KMS-11 (cell line): ENCODE data around the gene TBC1D1.

Experiments
- H2AFZ ChIP-seq: fragments of 200-600 bp; sonication (generic); 2 replicates; pipeline ENCODE4 v1.6.1; 2016; ENCODE audit warnings: antibody characterized with exemption, mixed run types, low read depth
- H3K27ac ChIP-seq: fragments of 200-600 bp; sonication (generic); 2 replicates; pipeline ENCODE4 v1.6.1; 2016; ENCODE audit warnings: mild to moderate bottlenecking, mixed run types
- H3K27me3 ChIP-seq: fragments of 200-600 bp; sonication (generic); 2 replicates; pipeline ENCODE4 v1.6.1; 2017; ENCODE audit warnings: mild to moderate bottlenecking, low read depth, mixed run types, moderate library complexity; ENCODE audit not compliant: insufficient read depth
- H3K36me3 ChIP-seq: fragments of 200-600 bp; sonication (generic); 2 replicates; pipeline ENCODE4 v1.6.1; 2017; ENCODE audit warnings: mild to moderate bottlenecking, mixed run types; ENCODE audit not compliant: insufficient read depth
- H3K4me1 ChIP-seq: fragments of 200-600 bp; sonication (generic); 2 replicates; pipeline ENCODE4 v1.6.1; 2016; ENCODE audit warnings: mild to moderate bottlenecking, low read depth, mixed run types; ENCODE audit not compliant: poor library complexity, severe bottlenecking
- H3K4me2 ChIP-seq: fragments of 200-600 bp; sonication (generic); 2 replicates; pipeline ENCODE4 v1.7.0; 2016; ENCODE audit warnings: mild to moderate bottlenecking, mixed run types
- H3K4me3 ChIP-seq: fragments of 200-600 bp; sonication (generic); IDR thresholded peaks from 2 replicates; pipeline ENCODE4 v1.6.1; 2017; ENCODE audit warnings: low read depth, low read length, mixed read lengths; ENCODE audit not compliant: insufficient read depth
- H3K79me2 ChIP-seq: fragments of 200-600 bp; sonication (generic); 2 replicates; pipeline ENCODE4 v1.6.1; 2016; ENCODE audit warnings: low read depth, mixed run types; ENCODE audit not compliant: insufficient read depth
- H3K9ac ChIP-seq: fragments of 200-600 bp; sonication (generic); 2 replicates; pipeline ENCODE4 v1.6.1; 2016; ENCODE audit warnings: mild to moderate bottlenecking, mixed run types
- H4K20me1 ChIP-seq: fragments of 200-600 bp; sonication (generic); 2 replicates; pipeline ENCODE4 v1.6.1; 2016; ENCODE audit warnings: mild to moderate bottlenecking, mixed run types; ENCODE audit not compliant: insufficient read depth
- CTCF ChIP-seq: fragments of 200-600 bp; sonication (generic); conservative IDR thresholded peaks from 2 replicates; pipeline ENCODE4 v1.6.1; 2017; ENCODE audit warnings: low read depth, mild to moderate bottlenecking, antibody characterized with exemption, low read length, moderate library complexity, mixed read lengths

TBC1D1 gene

GRCh38 chr4:38174801-38175200, 283.9 kb downstream of the TBC1D1 start:
- Histone ChIP-seq H3K79me2 (no peaks in the 10 kb centered on the region), H3K36me3 (no peaks in the 10 kb centered on the region), H3K4me2 (no peak overlapping the region), H3K4me1 (peaks cover 54% of the 10 kb centered on the region), H4K20me1 (no peaks in the 10 kb centered on the region), H3K27me3 (no peaks in the 10 kb centered on the region), H2AFZ (no peak overlapping the region), H3K4me3 (no peak overlapping the region), H3K9ac (no peak overlapping the region), H3K27ac (no peak overlapping the region)
- TF ChIP-seq CTCF, result no peak

- no peak overlapping the region for H3K4me2 ChIP-seq
- no peaks in the 10 kb centered on the region for H3K27me3 ChIP-seq
- TF ChIP-seq CTCF, result no peak
- no peaks in the 10 kb centered on the region for H3K79me2 ChIP-seq
- H3K9ac ChIP-seq, result no peak overlapping the region
- H3K4me1 ChIP-seq, result peaks cover 58% of the 10 kb centered on the region
- H2AFZ ChIP-seq, result no peak overlapping the region
- H3K36me3 ChIP-seq, result no peaks in the 10 kb centered on the region
- H4K20me1 ChIP-seq, result no peaks in the 10 kb centered on the region
- H3K27ac ChIP-seq, result no peak overlapping the region; the same call in 1 of the 2 replicates
- H3K4me3 ChIP-seq, result no peak overlapping the region
Observed at GRCh38 chr4:38176165-38176564, 285.3 kb downstream of the TBC1D1 start.

- H3K4me2 ChIP-seq, result peak overlapping the region; percentile 82
- H3K4me3 ChIP-seq, result peak overlapping the region; percentile 45
- H3K27me3 ChIP-seq, result no peaks in the 10 kb centered on the region
- no peaks in the 10 kb centered on the region for H3K79me2 ChIP-seq
- no peaks in the 10 kb centered on the region for H3K36me3 ChIP-seq
- H4K20me1 ChIP-seq, result no peaks in the 10 kb centered on the region
- no peak for TF ChIP-seq CTCF
- H3K4me1 ChIP-seq, result peaks cover 58% of the 10 kb centered on the region
- peak overlapping the region; percentile 94 for H3K27ac ChIP-seq
- peak overlapping the region; percentile 54; the same call in 1 of the 2 replicates for H2AFZ ChIP-seq
- peak overlapping the region; percentile 77 for H3K9ac ChIP-seq
Observed at GRCh38 chr4:38177035-38177546, 286.2 kb downstream of the TBC1D1 start.

- Histone ChIP-seq H3K27ac (peak overlapping the region; percentile 94), H2AFZ (peak overlapping the region; percentile 54; the same call in 1 of the 2 replicates), H3K27me3 (no peaks in the 10 kb centered on the region), H3K4me3 (peak overlapping the region; percentile 45), H3K9ac (peak overlapping the region; percentile 77), H4K20me1 (no peaks in the 10 kb centered on the region), H3K36me3 (no peaks in the 10 kb centered on the region), H3K4me1 (peaks cover 58% of the 10 kb centered on the region), H3K79me2 (no peaks in the 10 kb centered on the region), H3K4me2 (peak overlapping the region; percentile 82)
- no peak; the same call in 1 of the 2 replicates for TF ChIP-seq CTCF
Observed at GRCh38 chr4:38177641-38178391, 286.9 kb downstream of the TBC1D1 start.
